HG03521 (cell line): Measurements from ENCODE around the gene UBE2O.

Experiments
- ATAC-seq: cut with Tn5 transposase; IDR thresholded peaks from one replicate; pipeline ENCODE4 v1.9.1; 2021; ENCODE audit warnings: mild to moderate bottlenecking, moderate library complexity; ENCODE audit not compliant: unreplicated experiment

Gene UBE2O

GRCh38 chr17:76452660-76453430, at the start of gene UBE2O:
TSS of gene UBE2O (minus strand) at chr17:76453152. CDS start at chr17:76453141, 11 bp downstream.
- ATAC-seq, result peak; percentile 89

- ATAC-seq, result no peak
These were observed 48.9 kb upstream of the UBE2O start for GRCh38 chr17:76501827-76502307.

- peak; percentile 77 for ATAC-seq
These were observed 48.3 kb upstream of the UBE2O start, which contains the start of gene RHBDF2 for GRCh38 chr17:76501018-76501826. TSS of gene RHBDF2 (minus strand) at chr17:76501423. CDS start at chr17:76481524, 19,899 bp downstream.

GRCh38 chr17:76500747-76501017, 47.7 kb upstream of the UBE2O start:
- ATAC-seq, result no peak

- no peak for ATAC-seq
These were observed 47.3 kb upstream of the UBE2O start for GRCh38 chr17:76500074-76500746.

GRCh38 chr17:76499267-76499667, 46.3 kb upstream of the UBE2O start:
- no peak for ATAC-seq

- no peak for ATAC-seq
These were observed 45.9 kb upstream of the UBE2O start for GRCh38 chr17:76498876-76499251.

- no peak for ATAC-seq
These were observed 45.3 kb upstream of the UBE2O start for GRCh38 chr17:76497979-76498875.

GRCh38 chr17:76497699-76497978, 44.7 kb upstream of the UBE2O start:
- ATAC-seq, result no peak

GRCh38 chr17:76496464-76496863, 43.5 kb upstream of the UBE2O start:
- ATAC-seq, result no peak

GRCh38 chr17:76495663-76496400, 42.9 kb upstream of the UBE2O start:
- no peak for ATAC-seq

- ATAC-seq, result peak; percentile 8
These were observed 40.7 kb upstream of the UBE2O start for GRCh38 chr17:76493505-76494167.

- peak; percentile 37 for ATAC-seq
These were observed 40.1 kb upstream of the UBE2O start for GRCh38 chr17:76492989-76493501.

- ATAC-seq, result peak; percentile 35
These were observed 39.4 kb upstream of the UBE2O start for GRCh38 chr17:76492123-76492988.

GRCh38 chr17:76491271-76492122, 38.5 kb upstream of the UBE2O start:
- no peak for ATAC-seq

GRCh38 chr17:76490112-76490710, 37.3 kb upstream of the UBE2O start:
- ATAC-seq, result no peak
